NCI-H2107 treated with DMSO at 0.1 percent for 48 hours (cell line): ENCODE results near the gene SIM2.

Experiments used
- DNase-seq: peaks from one replicate; lab custom pipeline; 2025; ENCODE audit not compliant: unreplicated experiment; lab: John Stamatoyannopoulos, UW

Gene SIM2

DNA sequence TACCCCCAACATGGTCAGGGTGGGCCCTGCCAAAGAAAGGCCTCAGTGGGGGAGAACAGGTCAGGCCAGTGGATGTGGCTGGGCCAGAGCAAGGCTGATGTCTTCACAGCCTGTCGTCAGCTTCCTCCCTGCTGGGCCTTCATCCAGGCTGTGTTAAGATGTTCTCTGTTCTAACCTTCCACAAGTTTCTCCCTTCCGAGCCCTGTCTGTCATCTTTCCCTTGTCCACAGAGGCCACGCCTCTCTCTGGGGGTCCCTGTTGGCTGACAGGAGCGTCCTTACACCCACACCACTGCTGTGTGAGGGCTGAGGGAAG, 36.2 kb downstream of the SIM2 start:
- no peak for DNase-seq

- no peak for DNase-seq
Measured at GRCh38 chr21:36735724-36736320, 36.9 kb downstream of the SIM2 start.

- no peak for DNase-seq
Measured at GRCh38 chr21:36738489-36739126, 39.7 kb downstream of the SIM2 start.

- DNase-seq = no peak
Measured at GRCh38 chr21:36741506-36741905, 42.6 kb downstream of the SIM2 start.

DNA sequence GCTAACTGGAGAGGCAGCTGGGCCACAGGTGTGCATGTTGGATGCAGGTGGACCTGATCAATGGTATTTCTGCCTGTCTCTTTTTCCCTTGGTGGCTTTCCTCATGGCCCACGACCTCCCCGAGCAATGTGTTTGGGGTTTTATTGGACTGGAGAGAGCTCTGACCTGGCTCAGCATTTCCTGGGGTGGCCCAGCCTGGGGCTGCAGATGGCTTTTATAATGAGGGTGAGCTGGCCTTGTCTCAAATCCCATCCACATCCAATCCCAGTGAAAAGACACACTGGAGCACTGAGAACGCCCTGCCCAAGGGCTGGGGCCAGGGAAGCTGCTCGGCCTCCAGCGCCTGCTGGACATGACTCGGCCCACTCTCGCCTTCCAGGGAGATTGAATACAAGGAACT, 44.1 kb downstream of the SIM2 start:
- DNase-seq = no peak

- no peak for DNase-seq
Measured at GRCh38 chr21:36743446-36743845, 44.5 kb downstream of the SIM2 start.

DNA sequence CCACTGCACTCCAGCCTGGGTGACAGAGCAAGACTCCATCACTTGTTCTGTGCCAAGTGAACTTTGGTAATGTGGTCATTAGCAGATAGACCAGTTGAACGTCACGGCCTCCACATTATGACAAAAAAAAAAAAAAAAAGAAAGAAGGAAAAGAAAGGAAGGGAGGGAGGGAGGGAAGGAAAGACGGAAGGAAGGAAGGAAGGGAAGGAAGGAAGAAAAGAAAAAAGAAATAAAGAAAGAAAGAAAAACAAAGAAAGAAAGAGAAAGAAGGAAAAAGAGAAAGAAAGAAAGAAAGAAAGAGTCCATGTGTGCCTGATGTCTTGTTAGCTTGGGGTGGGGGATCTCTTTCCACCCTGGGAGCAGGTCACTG, 45.3 kb downstream of the SIM2 start:
- no peak for DNase-seq

DNA sequence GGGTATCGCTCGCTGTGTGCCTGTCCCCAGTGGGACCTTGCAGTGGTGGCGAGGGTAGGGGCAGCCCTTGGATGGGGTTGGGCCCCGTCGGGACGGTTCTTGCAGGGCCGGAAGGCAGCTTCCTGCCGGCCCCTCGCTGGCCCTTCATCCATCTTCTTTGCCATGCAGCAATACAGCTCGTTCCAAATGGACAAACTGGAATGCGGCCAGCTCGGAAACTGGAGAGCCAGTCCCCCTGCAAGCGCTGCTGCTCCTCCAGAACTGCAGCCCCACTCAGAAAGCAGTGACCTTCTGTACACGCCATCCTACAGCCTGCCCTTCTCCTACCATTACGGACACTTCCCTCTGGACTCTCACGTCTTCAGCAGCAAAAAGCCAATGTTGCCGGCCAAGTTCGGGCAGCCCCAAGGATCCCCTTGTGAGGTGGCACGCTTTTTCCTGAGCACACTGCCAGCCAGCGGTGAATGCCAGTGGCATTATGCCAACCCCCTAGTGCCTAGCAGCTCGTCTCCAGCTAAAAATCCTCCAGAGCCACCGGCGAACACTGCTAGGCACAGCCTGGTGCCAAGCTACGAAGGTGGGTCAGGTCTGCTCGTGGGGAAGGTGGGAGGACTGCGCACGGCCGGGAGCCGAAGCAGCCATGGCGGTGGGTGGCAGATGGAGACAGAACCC, 45.8 kb downstream of the SIM2 start:
- peak; percentile 67 for DNase-seq

- no peak for DNase-seq
Measured at GRCh38 chr21:36745459-36745858, 46.5 kb downstream of the SIM2 start.

GRCh38 chr21:36747041-36747814, 48.3 kb downstream of the SIM2 start:
- no peak for DNase-seq

DNA sequence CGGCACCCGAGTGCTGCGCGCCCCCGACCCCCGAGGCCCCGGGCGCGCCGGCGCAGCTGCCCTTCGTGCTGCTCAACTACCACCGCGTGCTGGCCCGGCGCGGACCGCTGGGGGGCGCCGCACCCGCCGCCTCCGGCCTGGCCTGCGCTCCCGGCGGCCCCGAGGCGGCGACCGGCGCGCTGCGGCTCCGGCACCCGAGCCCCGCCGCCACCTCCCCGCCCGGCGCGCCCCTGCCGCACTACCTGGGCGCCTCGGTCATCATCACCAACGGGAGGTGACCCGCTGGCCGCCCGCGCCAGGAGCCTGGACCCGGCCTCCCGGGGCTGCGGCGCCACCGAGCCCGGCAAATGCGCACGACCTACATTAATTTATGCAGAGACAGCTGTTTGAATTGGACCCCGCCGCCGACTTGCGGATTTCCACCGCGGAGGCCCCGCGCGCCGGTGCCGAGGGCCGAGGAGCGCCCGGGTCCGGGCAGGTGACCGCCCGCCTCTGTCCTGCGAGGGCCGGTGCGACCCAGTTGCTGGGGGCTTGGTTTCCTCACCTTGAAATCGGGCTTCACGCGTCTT, 49.0 kb downstream of the SIM2 start:
- DNase-seq = peak; percentile 15

GRCh38 chr21:36749935-36750575, 51.1 kb downstream of the SIM2 start:
- DNase-seq = no peak

GRCh38 chr21:36750576-36750959, 51.7 kb downstream of the SIM2 start:
- DNase-seq = no peak

DNA sequence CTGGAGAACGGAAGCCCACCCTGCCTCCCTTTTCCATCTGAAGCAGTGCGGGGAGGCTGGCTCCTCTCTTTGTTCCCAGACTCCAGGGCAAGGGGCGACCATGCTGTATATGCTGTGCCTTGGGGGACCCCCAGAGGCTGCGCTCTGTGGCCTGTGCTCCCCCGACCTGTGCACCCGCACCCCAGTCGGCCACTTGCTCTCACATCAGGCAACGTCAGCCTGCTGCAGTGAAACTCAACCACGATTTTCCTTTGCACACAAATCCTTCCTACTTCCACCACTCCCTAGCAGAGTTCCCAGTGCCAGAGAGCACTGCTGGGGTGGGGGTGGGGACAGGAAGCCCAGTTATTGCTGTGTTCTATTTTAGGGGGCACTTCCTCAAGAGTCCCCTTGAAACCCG, 52.5 kb downstream of the SIM2 start:
- no peak for DNase-seq

DNA sequence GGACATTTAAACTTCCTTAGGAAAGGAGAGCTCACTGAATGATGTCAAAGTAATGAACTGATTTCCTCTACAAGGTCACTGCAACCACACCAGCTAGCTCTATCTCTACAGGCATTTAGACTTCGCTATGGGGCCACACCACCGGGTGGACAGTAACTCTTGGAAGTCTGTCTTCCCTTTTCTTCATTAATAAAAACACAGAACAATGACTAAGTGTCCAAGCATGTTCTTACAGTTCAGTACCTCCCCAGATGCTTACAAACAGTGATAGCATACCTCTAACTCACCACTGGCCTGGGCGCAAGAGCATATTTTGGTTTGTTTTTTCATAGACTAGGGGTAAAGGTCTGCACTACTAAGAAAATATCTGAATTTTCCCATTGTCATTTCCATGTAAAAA, 54.6 kb downstream of the SIM2 start:
- DNase-seq = no peak

DNA sequence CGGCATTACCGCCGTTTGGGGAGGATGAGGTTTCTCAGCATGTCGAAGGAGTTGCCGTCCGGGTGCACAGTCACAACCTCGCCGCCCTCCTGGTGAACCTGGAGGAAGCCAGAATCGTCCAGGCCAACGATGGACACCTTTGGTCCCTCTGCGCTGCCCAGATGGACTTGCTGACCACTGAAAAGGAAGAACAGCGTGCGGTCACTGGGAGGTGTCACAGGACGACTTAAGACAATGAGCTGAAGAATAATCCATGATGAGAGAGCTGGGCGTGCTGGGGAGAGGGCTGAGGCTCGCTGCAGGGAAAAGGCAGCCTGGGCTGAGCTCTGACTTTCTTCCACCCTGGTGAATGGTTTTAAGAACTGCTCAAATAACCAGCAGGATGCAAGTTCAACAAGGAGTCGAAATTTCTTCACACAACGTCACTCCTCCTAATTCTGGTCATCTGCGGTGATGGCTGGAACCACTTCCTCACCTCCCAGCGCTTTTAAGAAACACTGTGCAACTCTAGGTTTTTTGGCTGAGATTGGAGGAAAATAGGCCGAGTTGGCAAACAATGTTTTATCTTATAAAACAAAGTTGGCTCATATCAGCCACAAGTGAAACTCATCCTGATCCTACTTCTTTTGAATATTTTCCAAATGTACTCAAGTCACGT, 55.5 kb downstream of the SIM2 start:
- DNase-seq = no peak

DNA sequence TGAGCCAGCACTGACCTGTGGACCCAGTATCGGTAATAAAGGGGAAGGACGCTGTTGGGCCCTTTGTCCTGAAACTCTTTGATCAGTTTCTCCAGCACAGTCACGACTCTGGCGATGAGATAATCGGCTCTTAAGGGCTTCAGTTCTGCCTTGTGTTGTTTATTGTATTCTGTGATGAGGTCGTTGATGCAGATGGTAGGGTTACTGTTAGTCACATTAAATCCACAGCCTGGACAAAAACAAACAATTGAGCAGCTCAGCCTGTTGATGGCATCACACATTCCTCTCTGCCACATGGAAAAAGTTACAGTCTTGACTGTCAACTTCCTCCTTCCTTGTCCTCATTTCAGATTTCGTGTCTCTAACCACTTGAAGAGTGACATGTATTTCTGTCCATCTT, 57.6 kb downstream of the SIM2 start:
- no peak for DNase-seq

GRCh38 chr21:36757196-36757595, 58.3 kb downstream of the SIM2 start:
- DNase-seq = no peak

- peak; percentile 22 for DNase-seq
Measured at GRCh38 chr21:36759348-36760083, 60.6 kb downstream of the SIM2 start.

- DNase-seq = no peak
Measured at GRCh38 chr21:36761685-36762084, 62.8 kb downstream of the SIM2 start.
